OCI-LY7 (cell line): ENCODE results near the gene RAD51B.

ENCODE experiments used
- CTCF ChIP-seq: fragments of 200-600 bp; sonication (generic); conservative IDR thresholded peaks from 2 replicates; pipeline ENCODE4 v1.5.1; 2014; ENCODE audit warnings: mild to moderate bottlenecking, antibody characterized with exemption, low read length, moderate library complexity, mixed read lengths
- EZH2phosphoT487 ChIP-seq: fragments of 200-600 bp; sonication (generic); IDR thresholded peaks from 2 replicates; pipeline ENCODE4 v1.6.1; 2018; ENCODE audit warnings: low read depth, borderline replicate concordance, mild to moderate bottlenecking, mixed run types, antibody characterized with exemption, low read length, moderate library complexity, mixed read lengths

- no peak for TF ChIP-seq CTCF
- TF ChIP-seq EZH2phosphoT487 = no peak
Measured at GRCh38 chr14:68473794-68474193, 654.2 kb downstream of the RAD51B start.
